HG03159 (cell line): Measurements from ENCODE around the gene MEGF6.
"Not testable (repeated sequence)": the region's sequence is repeated elsewhere in the genome, so short reads cannot be mapped to it uniquely, and the experiment has no call there.

Experiments used
- ATAC-seq: cut with Tn5 transposase; IDR thresholded peaks from one replicate; pipeline ENCODE4 v1.9.1; 2021; ENCODE audit warnings: mild to moderate bottlenecking, moderate library complexity; ENCODE audit not compliant: unreplicated experiment

MEGF6 gene

DNA sequence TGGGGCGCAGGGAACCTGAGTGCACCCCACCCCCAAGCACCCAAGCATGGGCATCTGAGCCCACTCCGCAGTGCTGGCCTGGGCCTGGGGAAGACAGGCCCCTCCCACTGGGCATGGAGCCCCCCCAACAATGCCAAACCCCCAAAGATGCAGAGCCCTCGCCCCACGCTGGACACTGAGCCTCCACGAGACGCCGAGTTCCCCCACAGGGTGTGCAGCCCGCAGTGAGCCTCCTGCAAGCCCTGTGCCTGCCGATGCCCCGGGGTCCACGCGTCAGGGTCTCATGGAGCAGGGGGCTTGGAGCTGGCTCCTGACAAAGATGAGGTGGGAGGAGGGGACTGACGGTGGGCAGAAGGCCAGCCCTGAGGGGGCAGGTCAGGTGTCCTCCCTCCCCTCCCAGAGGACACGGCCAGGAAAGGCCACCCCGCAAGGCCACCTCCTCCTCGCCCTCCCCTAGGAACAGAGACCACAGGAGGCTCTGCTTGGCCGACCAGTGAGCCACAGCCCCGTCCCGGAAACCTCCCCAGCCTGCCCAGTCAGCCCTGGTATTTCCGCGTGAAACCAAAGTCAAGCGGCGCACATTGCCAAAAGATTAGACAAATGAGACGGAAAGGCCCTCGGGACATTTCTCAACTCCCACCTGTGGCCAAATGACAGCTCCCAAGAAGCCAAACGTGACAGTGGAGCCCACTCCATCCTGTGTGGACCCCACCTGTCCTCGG is 33.4 kb downstream of the MEGF6 start:
- no peak for ATAC-seq

DNA sequence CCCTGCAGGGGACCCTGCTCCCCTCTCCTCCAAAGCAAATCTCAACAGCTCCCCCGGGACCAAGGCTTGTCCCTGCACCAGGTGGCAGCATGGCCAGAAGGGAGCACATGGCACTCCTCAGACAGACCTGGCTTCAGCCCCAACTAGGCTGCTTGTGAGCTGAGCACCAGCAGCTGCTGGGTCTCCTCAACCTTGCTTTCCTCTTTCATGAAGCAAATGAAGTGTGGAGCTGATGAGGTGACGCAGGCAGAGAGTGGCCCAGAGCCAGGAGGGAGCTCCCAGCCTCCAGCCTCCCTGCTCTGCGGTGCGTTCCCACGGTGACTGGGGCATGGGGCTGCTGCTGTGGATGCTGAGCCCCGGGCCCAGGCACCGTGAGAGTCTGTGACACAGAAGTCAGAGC is 34.0 kb downstream of the MEGF6 start:
- ATAC-seq, result no peak

DNA sequence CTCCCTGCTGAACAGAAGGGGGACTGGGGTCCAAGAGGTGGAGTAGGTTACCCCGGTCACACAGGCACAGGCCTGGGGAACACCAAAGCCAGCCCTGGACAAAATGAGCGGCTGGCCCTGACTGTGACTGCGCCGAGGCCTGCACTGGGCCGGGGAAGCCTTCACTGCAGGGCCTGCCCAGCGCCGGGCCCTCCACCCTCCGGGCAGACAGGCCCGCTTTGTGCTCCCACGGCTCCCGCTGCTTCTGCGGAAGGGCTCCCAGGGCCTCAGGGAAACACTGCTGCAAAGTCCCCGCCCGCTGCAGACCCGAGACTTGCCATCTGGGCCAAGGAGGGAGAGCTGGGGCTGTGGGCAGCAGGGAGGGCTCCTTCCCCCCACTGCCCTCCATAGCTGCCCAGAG is 35.3 kb downstream of the MEGF6 start:
- ATAC-seq, result no peak

DNA sequence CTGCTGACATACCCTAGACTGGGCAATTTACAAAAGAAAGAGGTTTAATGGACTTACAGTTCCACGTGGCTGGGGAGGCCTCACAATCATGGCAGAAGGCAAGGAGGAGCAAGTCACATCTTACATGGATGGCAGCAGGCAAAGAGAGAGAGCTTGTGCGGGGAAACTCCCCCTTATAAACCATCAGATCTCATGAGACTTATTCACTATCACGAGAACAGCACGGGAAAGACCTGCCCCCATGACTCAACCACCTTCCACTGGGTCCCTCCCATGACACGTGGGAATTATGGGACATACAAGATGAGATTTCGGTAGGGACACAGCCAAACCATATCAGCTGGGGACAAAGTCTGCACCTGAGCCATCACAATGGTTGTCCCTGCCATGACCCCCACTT is 35.8 kb downstream of the MEGF6 start:
- ATAC-seq, result not testable (repeated sequence)

DNA sequence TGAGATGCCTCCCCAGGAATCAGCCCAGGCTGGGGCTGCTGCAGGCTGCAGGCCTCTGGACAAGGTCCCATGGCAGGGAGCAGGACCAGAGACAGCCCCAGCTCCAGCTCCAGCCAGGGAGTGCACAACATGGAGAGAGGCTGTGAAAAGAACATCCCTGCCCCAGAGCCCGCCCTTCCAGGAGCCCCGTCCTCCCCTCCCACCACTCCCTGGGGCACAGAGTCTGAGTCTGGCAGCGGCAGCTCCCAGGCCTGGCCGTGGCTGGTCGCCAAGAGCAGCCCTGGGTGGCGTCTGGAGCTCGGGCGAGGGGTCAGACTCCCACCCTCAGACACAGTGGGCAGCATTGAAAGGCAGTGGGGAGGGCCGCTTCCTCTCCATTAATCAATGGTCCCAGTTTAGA is 37.8 kb downstream of the MEGF6 start:
- ATAC-seq, result no peak

DNA sequence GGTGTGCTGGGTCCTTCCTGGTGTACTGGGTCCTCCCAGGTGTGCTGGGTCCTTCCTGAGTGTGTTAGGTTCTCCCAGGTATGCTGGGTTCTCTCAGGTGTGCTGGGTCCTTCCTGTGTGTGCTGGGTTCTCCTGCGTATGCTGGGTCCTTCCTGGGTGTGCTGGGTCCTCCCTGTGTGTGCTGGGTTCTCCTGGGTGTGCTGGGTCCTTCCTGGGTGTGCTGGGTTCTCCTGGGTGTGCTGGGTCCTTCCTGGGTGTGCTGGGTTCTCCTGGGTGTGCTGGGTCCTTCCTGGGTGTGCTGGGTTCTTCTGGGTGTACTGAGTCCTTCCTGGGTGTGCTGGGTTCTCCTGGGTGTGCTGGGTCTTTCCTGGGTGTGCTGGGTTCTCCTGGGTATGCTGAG is 38.7 kb downstream of the MEGF6 start:
- ATAC-seq, result not testable (repeated sequence)

DNA sequence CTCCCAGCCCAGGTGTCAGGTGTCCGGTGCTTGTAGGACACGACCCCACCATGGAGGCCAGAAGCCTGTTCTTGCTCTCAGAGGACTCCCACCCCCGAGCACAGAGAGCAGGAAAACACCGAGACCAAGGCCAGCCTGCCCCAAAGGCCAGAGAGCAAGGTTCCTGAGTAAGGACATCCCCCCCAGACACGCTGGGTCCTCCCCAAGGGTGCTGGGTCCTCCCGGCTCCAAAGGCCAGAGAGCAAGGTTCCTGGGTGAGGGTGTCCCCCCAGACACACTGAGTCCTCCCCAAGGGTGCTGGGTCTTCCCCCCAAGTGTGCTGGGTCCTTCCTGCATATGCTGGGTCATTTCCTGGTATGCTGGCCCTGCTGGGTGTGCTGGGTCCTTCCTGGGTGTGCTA is 40.0 kb downstream of the MEGF6 start:
- no peak for ATAC-seq

DNA sequence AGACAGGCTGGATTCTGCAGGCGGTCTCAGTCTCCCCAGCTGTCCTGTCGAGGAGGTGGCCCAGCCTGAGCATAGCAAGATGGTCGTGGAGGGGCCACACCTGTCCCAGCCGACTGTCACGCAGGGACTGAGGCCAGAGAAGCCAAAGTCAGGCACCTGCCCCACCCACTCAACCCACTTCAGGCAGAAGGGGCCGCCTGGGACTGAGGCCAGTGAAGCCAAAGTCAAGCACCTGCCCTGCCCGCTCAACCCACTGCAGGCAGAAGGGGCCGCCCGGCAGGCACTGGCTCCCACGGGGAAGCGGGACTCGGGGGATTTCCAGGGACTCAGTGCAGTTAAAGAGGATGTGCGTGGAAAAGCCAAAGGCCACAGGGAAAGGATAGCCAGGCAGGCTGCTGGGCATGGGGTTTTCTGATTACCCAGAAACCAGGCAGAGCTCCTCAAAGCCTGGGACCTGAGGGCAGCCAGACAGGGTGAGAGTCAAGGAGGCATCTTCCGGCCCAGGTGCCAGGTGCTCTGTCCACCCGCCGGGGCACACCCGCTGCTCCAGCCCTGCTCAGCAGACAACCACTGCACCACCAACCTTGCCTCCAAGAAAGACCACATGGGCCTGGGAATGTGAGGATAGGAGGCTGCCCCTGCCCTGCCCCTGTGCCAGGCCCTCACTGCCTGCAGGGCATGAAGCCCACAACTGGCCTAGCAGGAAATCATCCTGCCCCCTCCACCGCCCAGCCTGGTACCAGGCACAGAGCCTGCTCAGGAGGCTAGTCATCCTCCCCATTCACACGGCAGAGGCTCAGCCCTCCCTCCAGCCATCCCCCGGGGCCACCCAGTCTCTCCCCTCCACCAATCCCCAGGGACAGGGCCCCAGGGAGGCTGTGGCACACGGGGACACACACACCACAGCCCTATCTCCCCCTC is 41.0 kb downstream of the MEGF6 start:
- ATAC-seq, result no peak

DNA sequence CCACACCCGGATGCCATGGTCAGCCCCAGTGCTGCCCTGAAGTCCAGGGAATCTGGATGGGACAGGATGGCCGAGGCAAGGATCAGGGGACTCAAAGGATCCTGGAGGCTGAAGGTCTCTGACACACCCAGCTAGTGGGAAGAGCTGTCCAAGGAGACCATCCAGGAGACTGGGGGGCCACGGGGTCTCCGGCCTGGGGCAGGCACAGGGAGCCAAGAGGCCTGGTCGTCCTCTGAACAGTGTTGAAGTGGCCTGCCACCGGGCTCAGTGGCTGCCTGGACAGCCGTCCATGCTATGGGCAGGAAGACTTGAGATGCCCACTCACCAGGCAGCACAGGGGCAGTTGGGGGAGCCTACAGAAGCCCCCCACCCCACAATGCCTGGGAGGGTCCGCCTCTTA is 41.9 kb downstream of the MEGF6 start:
- ATAC-seq, result no peak

DNA sequence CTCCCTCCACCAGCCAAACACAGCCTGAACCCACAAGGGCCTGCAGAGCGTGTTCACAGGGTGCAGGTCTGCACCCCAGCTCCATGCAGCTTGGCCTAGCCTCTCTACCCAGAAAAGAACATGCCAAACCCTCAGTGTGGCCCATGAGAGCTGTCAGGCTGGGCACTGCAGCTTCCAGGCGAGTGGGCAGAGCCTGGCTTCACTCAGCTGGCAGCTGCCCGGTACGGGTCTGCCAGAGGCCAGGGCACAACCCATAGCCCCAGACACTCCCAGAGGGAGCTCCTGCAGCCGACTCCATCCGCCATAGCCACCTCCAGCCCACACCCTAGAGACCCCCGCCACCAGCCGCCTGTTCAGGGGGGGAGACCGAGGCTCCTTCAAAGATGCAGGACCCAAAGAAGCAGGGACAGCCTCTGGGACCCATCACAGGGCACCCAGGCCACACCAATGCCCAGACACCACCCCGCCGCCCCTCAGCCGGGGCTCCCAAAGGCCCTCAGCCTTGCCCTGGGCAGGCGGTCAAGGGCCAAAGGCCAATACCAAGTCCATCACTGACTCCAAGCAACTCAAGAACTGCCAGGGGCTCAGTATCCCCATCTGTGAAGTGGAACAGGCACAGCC is 42.4 kb downstream of the MEGF6 start:
- no peak for ATAC-seq

DNA sequence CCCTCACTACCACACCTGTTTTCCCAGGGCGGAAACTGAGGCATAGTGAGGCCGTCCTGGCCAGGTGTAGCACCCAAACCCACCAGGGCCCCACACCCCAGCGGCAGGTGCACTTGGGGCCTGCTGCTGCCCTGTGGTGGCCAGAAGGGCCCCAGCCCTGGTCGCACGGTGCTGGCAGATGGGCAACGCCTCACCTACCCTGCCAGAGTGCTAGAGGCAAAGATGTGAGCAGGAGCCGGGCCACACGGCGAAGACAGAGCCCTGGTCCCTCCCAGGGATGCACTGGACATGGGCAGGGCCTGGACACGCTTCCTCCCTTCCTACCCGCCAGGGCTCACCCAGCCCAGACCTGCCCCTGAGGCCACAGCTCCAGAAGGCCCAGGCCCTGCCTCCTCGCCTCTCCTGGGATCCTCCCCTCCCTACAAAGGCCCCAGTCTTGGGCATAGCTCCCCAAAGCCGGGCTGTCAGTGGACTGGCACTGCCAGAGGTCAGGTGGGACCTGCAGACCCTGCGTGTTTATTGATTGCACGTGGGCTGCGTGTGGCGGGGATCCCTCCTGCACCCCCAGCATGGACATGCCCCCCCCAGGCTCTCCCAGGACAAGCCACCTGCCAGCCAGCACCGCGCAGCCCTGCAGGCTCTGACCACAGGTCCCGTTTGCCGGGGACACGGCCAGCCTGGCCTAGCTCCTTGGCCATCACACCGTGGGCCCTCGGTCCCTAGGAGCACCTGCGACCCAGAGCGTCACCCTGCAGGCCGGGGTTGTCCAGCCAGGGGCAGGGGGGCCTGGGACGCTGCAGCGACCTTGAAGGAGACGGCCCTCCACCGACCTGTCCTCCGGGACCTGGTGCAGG is 44.1 kb downstream of the MEGF6 start:
- no peak for ATAC-seq

DNA sequence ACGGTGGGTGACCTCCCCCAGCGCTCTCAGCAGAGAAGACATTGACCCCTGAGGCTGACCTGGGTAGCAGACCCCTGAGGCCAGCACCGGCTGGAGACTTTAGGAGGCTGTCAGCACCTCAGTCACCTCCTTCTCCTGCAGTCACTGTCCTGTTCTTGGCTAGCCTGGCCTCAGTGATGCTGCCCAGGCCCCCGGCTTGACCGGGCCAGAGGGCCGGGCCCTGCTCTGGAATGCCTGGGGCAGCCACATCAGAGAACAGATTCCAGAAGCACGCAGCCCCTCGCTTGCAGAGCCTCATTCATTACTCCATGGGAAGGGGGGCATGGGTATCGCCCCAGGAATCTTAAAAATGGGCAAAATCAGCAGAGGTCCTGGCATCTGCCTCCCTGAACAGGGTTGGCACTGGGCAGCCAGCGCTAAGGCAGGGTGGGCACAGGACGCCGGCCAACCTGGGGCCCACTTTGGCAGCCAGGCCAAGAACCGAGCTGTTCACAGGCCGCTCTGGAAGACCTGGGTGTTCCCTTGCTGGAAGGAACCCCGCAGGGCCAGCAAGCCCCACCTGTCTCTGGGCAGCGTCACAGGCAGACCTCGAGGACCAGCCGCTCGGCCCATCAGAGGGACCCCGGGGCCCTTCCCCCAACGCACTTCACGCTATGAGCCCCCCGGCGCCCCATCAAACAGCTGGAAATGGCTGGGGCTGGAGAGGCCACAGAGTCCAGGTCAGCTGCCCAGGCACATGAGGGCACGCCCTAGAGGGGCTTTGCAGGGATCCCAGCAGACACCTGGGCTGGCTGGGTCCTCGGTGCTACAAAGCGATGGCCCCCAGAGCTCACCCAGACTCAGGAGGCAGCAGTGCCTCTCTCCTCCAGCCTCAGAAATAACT is 45.1 kb downstream of the MEGF6 start:
- ATAC-seq, result no peak

DNA sequence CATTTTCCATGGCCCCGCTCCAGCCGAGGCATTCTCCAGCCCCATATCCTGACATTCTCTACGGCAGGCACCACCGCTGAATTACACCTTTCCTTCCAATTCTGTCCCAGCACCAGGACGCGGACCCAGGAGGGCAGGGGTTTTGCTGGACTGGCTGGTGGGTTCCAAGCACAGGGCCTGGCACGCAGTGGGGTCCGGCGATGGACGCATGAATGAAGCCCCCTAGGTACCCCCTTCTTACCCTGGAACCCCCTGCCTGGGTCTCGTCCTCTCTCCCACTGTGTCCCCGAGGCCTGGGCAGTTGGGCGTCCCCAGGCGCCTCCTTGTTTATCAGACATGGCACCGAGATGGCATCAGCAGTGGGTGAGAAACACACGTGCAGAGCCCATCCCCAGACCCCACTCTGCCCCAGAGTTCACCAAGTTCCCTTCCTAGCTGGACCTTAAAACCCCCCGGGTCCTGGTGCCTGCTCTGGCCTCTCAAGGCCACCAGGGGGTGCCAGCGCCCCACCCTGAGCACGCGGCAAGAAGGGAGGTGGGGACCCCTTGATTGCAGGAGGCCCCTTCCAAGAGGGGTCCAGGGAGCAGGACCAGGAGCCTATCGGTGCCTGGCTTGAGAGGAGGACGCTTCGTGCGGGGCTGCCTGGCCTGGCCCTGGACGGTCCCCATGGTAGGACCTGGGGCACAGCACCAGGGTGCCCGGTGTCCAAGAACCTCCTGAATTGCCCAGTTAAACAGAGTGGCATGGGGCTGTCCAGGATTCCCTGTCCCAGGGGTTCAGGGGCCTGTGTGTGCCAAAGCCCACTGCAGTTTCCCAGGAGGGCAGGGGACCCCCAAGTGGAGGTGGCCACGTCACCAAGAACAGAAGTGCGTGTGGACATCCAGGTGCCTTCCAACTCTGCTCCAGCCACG is 46.1 kb downstream of the MEGF6 start:
- ATAC-seq, result no peak

DNA sequence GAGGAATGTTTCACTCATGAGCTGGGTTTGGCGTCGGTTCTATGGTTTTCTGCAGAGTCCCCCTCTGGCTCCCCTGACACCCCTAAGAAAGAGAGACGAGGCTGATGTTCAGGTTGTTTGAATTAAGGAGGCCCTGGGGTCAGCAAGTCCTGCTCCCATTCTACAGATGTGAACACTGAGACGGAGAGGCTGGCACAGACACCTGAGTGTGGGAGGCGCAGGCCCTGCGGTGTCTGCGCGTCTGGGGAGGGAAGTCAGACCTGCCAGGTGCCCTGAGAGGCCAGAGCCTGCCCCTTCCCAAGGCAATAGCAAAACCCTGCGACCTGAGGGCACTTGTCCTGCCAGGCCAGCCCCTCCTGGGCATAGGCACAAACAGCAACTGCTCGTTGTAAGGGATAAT is 47.7 kb downstream of the MEGF6 start:
- no peak for ATAC-seq

DNA sequence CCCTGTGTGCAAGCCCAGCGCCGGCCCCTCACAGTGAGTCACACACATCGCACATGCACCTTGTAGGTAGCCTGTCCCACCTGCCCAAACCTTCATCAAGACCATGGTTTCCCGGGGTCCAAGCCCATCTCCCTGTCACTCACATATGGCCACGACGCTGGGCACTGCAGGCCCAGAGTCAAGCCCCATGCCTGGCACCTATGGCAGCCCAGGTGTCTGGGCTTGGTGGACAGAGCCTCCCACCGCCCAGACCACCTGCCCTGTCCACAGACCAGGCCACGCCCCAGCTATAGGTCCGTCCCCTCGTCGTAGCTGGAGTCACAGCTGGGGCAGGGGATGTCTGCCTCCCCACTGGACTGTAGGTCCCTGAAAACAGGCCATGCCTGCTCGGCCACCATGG is 48.2 kb downstream of the MEGF6 start:
- no peak for ATAC-seq

DNA sequence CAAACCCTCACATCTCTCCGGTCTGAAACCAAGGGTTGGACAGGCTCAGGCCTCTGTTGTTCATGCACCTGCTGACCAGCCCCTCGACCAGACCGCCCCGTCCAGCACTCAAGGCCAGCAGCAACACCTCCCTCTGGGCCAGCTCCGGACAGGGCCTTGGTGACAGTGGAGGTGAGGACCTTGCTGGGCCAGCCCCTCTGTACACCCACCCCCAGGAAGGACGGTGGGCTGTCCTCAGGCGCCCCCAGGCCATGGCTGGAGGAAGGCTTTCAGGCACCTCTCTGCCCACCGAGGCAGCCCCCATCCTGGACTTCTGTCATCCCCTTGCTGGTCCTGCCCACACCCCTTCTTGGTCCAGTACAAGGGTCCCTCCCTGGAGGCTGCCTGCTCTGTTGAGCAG is 48.6 kb downstream of the MEGF6 start:
- ATAC-seq, result no peak

DNA sequence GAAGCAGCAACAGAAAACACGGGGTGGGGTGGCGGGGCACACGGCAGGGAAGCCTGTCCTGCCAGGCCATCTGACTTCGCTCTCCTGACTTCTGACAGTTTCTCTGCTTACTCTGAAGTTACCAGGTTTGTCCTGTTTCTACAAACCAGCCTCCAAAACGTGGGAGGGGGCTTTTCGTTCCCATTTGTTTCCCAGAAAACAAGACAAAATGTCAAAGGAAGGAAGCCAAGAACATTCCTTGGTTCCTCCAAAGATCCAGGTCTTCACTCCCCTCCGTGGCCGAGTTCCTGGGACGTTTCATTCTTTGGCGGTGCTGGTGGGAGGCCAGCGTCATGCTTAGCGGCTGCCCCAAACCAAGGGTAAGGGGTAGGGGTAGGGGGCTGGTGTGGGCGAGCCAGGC is 49.6 kb downstream of the MEGF6 start:
- no peak for ATAC-seq

DNA sequence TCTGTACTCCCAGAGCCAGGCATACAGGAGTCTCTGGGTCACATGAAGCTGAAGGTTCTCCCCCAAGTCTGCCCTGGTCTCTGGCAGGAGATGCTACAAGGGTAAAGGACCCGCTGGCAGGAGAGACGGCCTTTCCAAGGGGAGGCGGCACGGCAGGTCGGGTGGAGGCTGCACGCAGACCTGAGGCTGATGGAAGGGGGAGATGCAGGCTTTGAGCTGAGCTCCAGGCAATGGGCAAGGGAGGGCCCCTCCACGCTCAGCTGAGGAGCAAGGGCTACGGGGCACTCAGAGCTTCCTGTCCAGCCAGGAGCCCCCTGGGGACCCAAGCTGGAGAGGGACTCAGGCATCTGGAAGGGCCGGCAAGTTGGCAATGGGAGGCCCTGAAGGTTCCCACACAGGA is 50.3 kb downstream of the MEGF6 start:
- ATAC-seq, result no peak
